Activated CD4-positive, alpha-beta T cell treated with anti-CD3 and anti-CD28 coated beads, Interleukin-2, amount 10 ng/mL, durations not matched to agents 24 days and 14 days (primary cell): ENCODE measurements around the gene CEP57L1. TPM values are rescaled to one million over a fixed set of nuclear protein-coding genes. Genes with fewer than 3 reads are reported as not detected.
"Not testable (repeated sequence)": the region's sequence is repeated elsewhere in the genome, so short reads cannot be mapped to it uniquely, and the experiment has no call there.

Source experiments
- DNase-seq: peaks from one replicate; pipeline ENCODE4 v3.0.0; 2022
- H3K27ac Mint-ChIP-seq: one replicate; pipeline ENCODE4 v1.8.0; 2022; ENCODE audit warnings: mild to moderate bottlenecking, mixed read lengths
- H3K27me3 Mint-ChIP-seq: one replicate; pipeline ENCODE4 v1.8.0; 2022; ENCODE audit warnings: mixed read lengths
- H3K36me3 Mint-ChIP-seq: one replicate; pipeline ENCODE4 v1.8.0; 2022; ENCODE audit warnings: low read depth, mild to moderate bottlenecking, mixed read lengths
- H3K4me1 Mint-ChIP-seq: one replicate; pipeline ENCODE4 v1.8.0; 2021; ENCODE audit warnings: mixed read lengths
- H3K4me3 Mint-ChIP-seq: one replicate; pipeline ENCODE4 v1.8.0; 2022; ENCODE audit warnings: mild to moderate bottlenecking, moderate library complexity, mixed read lengths
- H3K9me3 Mint-ChIP-seq: one replicate; pipeline ENCODE4 v1.8.0; 2021; ENCODE audit warnings: mixed read lengths
- intact Hi-C: fragments of 100-400 bp; cut with micrococcal nuclease; formaldehyde crosslinking; loops from one replicate; pipeline ENCODE4 v1.15.1; 2023
- total RNA-seq: library from RNA; stranded (reverse); gene quantifications from 2 replicates; pipeline ENCODE4 v1.2.3, GENCODE V29; 2022

The CEP57L1 gene
- total RNA-seq, 1 donor from 2014 or later = 15.3 TPM

GRCh38 chr6:109139109-109139508 lies 43.8 kb downstream of the CEP57L1 start:
- Mint-ChIP-seq H3K4me1 (no peaks in the 10 kb centered on the region), H3K36me3 (peaks cover 17% of the 10 kb centered on the region), H3K9me3 (no peaks in the 10 kb centered on the region), H3K4me3 (no peak overlapping the region), H3K27me3 (no peaks in the 10 kb centered on the region), H3K27ac (no peak overlapping the region)
- intact Hi-C loops = no loop called here
- no peak for DNase-seq

DNA sequence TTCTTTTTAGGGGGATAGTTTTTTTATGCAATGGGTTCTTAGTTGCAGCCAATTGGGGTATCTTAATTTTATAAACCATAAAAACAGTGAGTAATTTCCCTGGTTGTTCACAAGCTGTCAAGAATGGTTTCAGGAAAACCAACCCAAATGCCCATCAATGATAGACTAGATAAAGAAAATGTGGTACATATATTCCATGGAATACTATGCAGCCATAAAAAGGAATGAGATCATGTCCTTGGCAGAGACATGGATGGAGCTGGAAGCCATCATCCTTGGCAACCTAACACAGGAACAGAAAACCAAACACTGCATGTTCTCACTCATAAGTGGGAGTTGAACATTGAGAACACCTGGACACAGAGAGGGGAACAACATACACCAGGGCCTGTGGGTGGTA lies 46.8 kb downstream of the CEP57L1 start:
- peaks cover 19% of the 10 kb centered on the region for H3K36me3 Mint-ChIP-seq
- H3K4me3 Mint-ChIP-seq, H3K4me1 Mint-ChIP-seq, H3K9me3 Mint-ChIP-seq, intact Hi-C loops, H3K27me3 Mint-ChIP-seq, DNase-seq, H3K27ac Mint-ChIP-seq: not testable (repeated sequence)

- Mint-ChIP-seq H3K4me1 (no peaks in the 10 kb centered on the region), H3K27me3 (no peaks in the 10 kb centered on the region), H3K9me3 (no peaks in the 10 kb centered on the region), H3K36me3 (peaks cover 25% of the 10 kb centered on the region), H3K4me3 (no peak overlapping the region), H3K27ac (no peak overlapping the region)
- intact Hi-C loops = no loop called here
- no peak for DNase-seq
Observed at GRCh38 chr6:109143191-109143590, 47.9 kb downstream of the CEP57L1 start.

DNA sequence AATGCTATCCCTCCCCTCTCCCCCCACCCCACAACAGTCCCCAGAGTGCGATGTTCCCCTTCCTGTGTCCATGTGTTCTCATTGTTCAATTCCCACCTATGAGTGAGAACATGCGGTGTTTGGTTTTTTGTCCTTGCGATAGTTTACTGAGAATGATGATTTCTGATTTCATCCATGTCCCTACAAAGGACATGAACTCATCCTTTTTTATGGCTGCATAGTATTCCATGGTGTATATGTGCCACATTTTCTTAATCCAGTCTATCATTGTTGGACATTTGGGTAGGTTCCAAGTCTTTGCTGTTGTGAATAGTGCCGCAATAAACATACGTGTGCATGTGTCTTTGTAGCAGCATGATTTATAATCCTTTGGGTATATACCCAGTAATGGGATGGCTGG lies 52.9 kb downstream of the CEP57L1 start:
- H3K27me3 Mint-ChIP-seq, intact Hi-C loops, H3K4me1 Mint-ChIP-seq, H3K4me3 Mint-ChIP-seq, DNase-seq, H3K27ac Mint-ChIP-seq, H3K9me3 Mint-ChIP-seq: not testable (repeated sequence)
- H3K36me3 Mint-ChIP-seq = peaks cover 27% of the 10 kb centered on the region

DNA sequence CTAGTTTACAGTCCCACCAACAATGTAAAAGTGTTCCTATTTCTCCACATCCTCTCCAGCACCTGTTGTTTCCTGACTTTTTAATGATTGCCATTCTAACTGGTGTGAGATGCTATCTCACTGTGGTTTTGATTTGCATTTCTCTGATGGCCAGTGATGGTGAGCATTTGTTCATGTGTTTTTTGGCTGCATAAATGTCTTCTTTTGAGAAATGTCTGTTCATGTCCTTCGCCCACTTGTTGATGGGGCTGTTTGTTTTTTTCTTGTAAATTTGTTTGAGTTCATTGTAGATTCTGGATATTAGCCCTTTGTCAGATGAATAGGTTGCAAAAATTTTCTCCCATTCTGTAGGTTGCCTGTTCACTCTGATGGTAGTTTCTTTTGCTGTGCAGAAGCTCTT lies 53.4 kb downstream of the CEP57L1 start:
- DNase-seq, H3K4me3 Mint-ChIP-seq, intact Hi-C loops, H3K9me3 Mint-ChIP-seq, H3K4me1 Mint-ChIP-seq, H3K27ac Mint-ChIP-seq, H3K27me3 Mint-ChIP-seq: not testable (repeated sequence)
- H3K36me3 Mint-ChIP-seq = peaks cover 27% of the 10 kb centered on the region

DNA sequence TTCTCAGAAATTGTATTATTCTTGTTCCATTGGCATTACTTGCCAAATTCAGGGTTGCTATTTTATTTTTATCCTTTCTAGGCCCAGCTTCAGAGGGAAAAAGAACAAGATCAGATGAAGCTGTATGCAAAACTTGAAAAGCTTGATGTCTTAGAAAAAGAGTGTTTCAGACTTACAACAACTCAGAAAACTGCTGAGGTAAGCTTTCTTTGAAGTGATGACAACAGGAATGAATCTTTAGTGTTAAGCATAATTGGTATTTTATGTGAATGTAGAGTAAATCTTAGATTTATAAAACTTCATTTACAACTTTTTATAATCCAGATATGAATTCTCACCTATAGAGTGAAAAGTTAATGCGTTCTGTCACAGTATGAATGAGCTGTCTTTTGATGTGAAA lies 58.4 kb downstream of the CEP57L1 start:
- Mint-ChIP-seq H3K27me3 (no peaks in the 10 kb centered on the region), H3K9me3 (no peaks in the 10 kb centered on the region), H3K27ac (no peak overlapping the region), H3K4me3 (no peak overlapping the region), H3K36me3 (peaks cover 31% of the 10 kb centered on the region), H3K4me1 (no peaks in the 10 kb centered on the region)
- no peak for DNase-seq
- intact Hi-C loops = no loop called here

- Mint-ChIP-seq H3K4me3 (no peak overlapping the region), H3K9me3 (no peaks in the 10 kb centered on the region), H3K27ac (no peak overlapping the region), H3K4me1 (no peaks in the 10 kb centered on the region), H3K27me3 (no peaks in the 10 kb centered on the region), H3K36me3 (peaks cover 6% of the 10 kb centered on the region)
- DNase-seq = no peak
- intact Hi-C loops = no loop called here
Observed at GRCh38 chr6:109164331-109164730, 69.0 kb downstream of the CEP57L1 start.

GRCh38 chr6:109165392-109165974 lies 70.2 kb downstream of the CEP57L1 start:
- Mint-ChIP-seq H3K27ac (no peak overlapping the region), H3K4me1 (no peaks in the 10 kb centered on the region), H3K27me3 (no peaks in the 10 kb centered on the region), H3K4me3 (no peak overlapping the region), H3K36me3 (peaks cover 4% of the 10 kb centered on the region), H3K9me3 (no peaks in the 10 kb centered on the region)
- intact Hi-C loops = no loop called here
- no peak for DNase-seq

DNA sequence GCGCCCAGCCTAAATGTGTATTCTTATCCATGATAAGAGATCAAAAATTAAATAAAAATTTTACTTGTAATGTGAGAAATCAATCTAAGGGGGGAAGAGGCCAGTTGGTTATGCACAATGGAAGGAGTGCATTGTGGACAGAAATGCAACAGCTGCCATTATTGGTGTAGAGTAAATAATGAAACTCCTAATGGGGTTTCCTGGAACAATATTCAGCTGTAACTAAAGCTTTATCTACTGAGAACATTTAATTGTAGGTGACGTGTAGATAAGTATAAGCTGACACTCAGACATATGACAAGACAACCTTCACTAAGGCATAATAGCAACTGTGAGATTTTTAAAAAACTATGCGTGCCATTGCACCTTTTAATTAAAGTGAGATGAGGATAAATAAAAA lies 71.4 kb downstream of the CEP57L1 start:
- no peak for DNase-seq
- intact Hi-C loops = no loop called here
- H3K27ac Mint-ChIP-seq = no peak overlapping the region
- H3K27me3 Mint-ChIP-seq = no peaks in the 10 kb centered on the region
- H3K4me3 Mint-ChIP-seq = no peak overlapping the region
- H3K4me1 Mint-ChIP-seq = no peaks in the 10 kb centered on the region
- peaks cover 1% of the 10 kb centered on the region for H3K36me3 Mint-ChIP-seq
- no peaks in the 10 kb centered on the region for H3K9me3 Mint-ChIP-seq

DNA sequence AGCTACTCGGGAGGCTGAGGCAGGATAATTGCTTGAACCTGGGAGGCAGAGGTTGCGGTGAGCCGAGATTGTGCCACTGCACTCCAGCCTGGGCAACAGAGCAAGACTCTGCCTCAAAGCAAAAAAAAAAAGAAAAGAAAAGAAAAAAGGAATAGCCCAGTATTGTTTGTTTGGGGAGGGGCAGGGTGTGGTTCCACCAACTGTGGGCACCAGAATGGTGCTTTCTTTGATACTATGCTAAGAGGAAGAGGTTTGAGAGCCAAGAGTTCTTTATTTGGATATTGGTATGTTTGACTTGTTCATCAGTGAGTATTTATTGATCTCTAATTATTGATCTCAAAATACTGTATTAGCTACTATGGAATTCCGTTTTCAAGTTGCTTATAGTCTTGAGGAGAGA lies 72.3 kb downstream of the CEP57L1 start:
- intact Hi-C loops = no loop called here
- Mint-ChIP-seq H3K4me1 (no peaks in the 10 kb centered on the region), H3K27ac (no peak overlapping the region), H3K4me3 (no peak overlapping the region), H3K36me3 (peaks cover 1% of the 10 kb centered on the region), H3K27me3 (no peaks in the 10 kb centered on the region), H3K9me3 (no peaks in the 10 kb centered on the region)
- no peak for DNase-seq

DNA sequence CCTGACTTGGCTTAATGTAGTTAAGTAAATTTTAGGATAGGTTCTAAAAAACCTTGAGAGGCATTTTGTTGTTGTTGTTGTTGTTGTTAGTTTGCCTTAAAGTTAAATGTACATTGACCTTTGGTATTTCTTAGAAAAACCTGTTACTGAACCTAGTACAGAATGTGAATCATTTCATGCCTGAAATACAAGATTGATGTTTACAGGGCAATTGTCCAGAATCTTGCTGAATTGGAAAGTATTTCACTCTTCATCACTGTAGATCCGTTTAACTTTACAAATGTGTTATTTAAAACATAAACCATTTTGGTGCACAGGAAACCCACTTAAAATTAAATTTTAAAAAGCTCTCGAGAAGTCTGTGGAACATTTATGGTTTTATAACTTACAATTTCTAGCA lies 75.0 kb downstream of the CEP57L1 start:
- no peaks in the 10 kb centered on the region for H3K36me3 Mint-ChIP-seq
- H3K4me1 Mint-ChIP-seq = no peaks in the 10 kb centered on the region
- H3K27ac Mint-ChIP-seq = no peak overlapping the region
- H3K27me3 Mint-ChIP-seq = peaks cover 3% of the 10 kb centered on the region
- no peaks in the 10 kb centered on the region for H3K9me3 Mint-ChIP-seq
- no peak for DNase-seq
- no peak overlapping the region for H3K4me3 Mint-ChIP-seq
- intact Hi-C loops = no loop called here

- intact Hi-C loops = no loop called here
- no peaks in the 10 kb centered on the region for H3K4me1 Mint-ChIP-seq
- H3K9me3 Mint-ChIP-seq = no peaks in the 10 kb centered on the region
- H3K27me3 Mint-ChIP-seq = peaks cover 15% of the 10 kb centered on the region
- no peak for DNase-seq
- no peaks in the 10 kb centered on the region for H3K36me3 Mint-ChIP-seq
- no peak overlapping the region for H3K4me3 Mint-ChIP-seq
- H3K27ac Mint-ChIP-seq = no peak overlapping the region
Observed at GRCh38 chr6:109172101-109172746, 76.9 kb downstream of the CEP57L1 start.

- no peaks in the 10 kb centered on the region for H3K9me3 Mint-ChIP-seq
Observed at GRCh38 chr6:109174916-109175315, 79.6 kb downstream of the CEP57L1 start.

GRCh38 chr6:109178921-109179320 lies 83.6 kb downstream of the CEP57L1 start:
- intact Hi-C loops = no loop called here
- Mint-ChIP-seq H3K9me3 (no peaks in the 10 kb centered on the region), H3K4me1 (no peaks in the 10 kb centered on the region), H3K27me3 (peaks cover 34% of the 10 kb centered on the region), H3K36me3 (no peaks in the 10 kb centered on the region), H3K27ac (no peak overlapping the region), H3K4me3 (no peak overlapping the region)
- DNase-seq = no peak

More at GRCh38 chr6:109174916-109175315, 79.6 kb downstream of the CEP57L1 start:
- intact Hi-C loops = no loop called here
- H3K27ac Mint-ChIP-seq = no peak overlapping the region
- peaks cover 21% of the 10 kb centered on the region for H3K27me3 Mint-ChIP-seq
- H3K4me3 Mint-ChIP-seq = no peak overlapping the region
- H3K4me1 Mint-ChIP-seq = no peaks in the 10 kb centered on the region
- H3K36me3 Mint-ChIP-seq = no peaks in the 10 kb centered on the region
- DNase-seq = no peak

- H3K4me1 Mint-ChIP-seq = no peaks in the 10 kb centered on the region
- no peak overlapping the region for H3K4me3 Mint-ChIP-seq
- intact Hi-C loops = no loop called here
- H3K9me3 Mint-ChIP-seq = no peaks in the 10 kb centered on the region
- no peak for DNase-seq
- H3K27me3 Mint-ChIP-seq = peaks cover 36% of the 10 kb centered on the region
- no peaks in the 10 kb centered on the region for H3K36me3 Mint-ChIP-seq
- H3K27ac Mint-ChIP-seq = no peak overlapping the region
Observed at GRCh38 chr6:109179507-109179906, 84.2 kb downstream of the CEP57L1 start.
